Measurements from ENCODE around the gene RASGEF1B. TPM values are rescaled to one million over a fixed set of nuclear protein-coding genes. Genes with fewer than 3 reads are reported as not detected.
"Not testable (repeated sequence)": the region's sequence is repeated elsewhere in the genome, so short reads cannot be mapped to it uniquely, and the experiment has no call there.

RASGEF1B gene
- total RNA-seq, 1 donor from 2014 or later = 7.2 TPM

GRCh38 chr4:81490403-81491160, 18.9 kb upstream of the RASGEF1B start:
- DNase-seq (ENCODE audit: low spot score in 2 of 2, unreplicated experiment in 2 of 2) = no peak
- no peak overlapping the region for H3K27ac Mint-ChIP-seq
- TF ChIP-seq, protein P1, sequence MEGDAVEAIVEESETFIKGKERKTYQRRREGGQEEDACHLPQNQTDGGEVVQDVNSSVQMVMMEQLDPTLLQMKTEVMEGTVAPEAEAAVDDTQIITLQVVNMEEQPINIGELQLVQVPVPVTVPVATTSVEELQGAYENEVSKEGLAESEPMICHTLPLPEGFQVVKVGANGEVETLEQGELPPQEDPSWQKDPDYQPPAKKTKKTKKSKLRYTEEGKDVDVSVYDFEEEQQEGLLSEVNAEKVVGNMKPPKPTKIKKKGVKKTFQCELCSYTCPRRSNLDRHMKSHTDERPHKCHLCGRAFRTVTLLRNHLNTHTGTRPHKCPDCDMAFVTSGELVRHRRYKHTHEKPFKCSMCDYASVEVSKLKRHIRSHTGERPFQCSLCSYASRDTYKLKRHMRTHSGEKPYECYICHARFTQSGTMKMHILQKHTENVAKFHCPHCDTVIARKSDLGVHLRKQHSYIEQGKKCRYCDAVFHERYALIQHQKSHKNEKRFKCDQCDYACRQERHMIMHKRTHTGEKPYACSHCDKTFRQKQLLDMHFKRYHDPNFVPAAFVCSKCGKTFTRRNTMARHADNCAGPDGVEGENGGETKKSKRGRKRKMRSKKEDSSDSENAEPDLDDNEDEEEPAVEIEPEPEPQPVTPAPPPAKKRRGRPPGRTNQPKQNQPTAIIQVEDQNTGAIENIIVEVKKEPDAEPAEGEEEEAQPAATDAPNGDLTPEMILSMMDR (IDR thresholded peaks at IDR 0.05; ENCODE audit: unreplicated experiment) = no peak

DNA sequence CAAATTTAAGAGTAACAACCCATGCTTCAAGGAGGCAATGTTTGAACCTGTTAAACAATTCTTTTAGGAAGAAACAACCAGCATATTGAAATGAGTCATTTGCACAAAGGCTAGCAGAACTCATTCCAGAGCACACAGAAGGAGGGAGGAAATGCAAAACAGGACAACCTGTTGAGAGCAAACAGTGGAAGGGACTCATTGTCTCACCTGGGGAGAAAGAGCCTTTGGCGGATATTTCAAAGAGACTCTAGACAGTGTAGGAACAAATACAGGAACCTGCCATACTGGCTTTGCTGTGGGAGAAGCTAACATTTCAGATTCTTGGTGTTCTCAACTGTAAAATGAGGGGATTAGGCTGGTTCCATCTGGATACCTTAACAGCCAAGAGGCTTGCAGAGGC, 14.8 kb upstream of the RASGEF1B start:
- peaks cover 10% of the 10 kb centered on the region for H3K9me3 Mint-ChIP-seq
- H3K4me1 Mint-ChIP-seq = peaks cover 11% of the 10 kb centered on the region
- H3K27ac Mint-ChIP-seq = no peak overlapping the region
- no peaks in the 10 kb centered on the region for H3K27me3 Mint-ChIP-seq (ENCODE audit: low read depth)
- no peaks in the 10 kb centered on the region for H3K36me3 Mint-ChIP-seq
- no peak for DNase-seq (ENCODE audit: low spot score in 2 of 2, unreplicated experiment in 2 of 2)
- TF ChIP-seq, protein P1 (IDR thresholded peaks at IDR 0.05; ENCODE audit: unreplicated experiment) = no peak
- H3K4me3 Mint-ChIP-seq = no peak overlapping the region

More at GRCh38 chr4:81490403-81491160, 18.9 kb upstream of the RASGEF1B start:
- Mint-ChIP-seq H3K4me1 (peaks cover 17% of the 10 kb centered on the region), H3K4me3 (no peak overlapping the region), H3K27me3 (ENCODE audit: low read depth) (no peaks in the 10 kb centered on the region), H3K36me3 (peaks cover 4% of the 10 kb centered on the region), H3K9me3 (peaks cover 18% of the 10 kb centered on the region)

DNA sequence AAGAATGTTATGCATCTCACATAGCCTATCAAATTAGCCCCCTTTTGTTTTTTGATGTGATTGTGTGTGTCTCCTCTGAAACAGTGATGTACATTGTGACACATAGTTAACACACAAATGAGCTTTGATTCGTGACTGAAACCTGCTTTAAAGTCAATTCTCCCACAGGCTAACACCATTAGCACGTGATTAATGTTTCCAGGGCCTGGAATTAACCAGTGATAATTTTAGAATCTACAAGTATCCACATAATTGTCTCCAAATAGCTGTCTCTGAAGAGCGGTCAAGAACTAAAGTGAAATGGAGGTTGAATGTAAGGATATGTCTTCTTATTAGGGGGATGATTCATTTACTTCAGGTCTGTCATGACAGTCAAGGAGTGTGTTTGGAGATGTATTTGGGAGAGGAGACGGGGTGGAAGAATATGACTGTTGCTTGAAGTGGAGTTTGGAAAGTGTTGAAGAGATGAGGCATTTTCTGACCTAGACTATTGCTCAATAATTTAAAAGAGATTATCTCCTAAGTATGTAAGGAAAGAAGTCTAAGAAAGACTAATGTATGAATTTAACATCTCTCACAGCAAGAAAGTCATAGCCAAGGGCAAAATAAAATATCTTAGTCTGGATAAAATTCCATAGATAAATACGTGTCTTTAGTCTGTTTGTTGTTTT, 13.7 kb upstream of the RASGEF1B start:
- Mint-ChIP-seq H3K27ac (peak overlapping the region; percentile 2), H3K4me1 (peaks cover 11% of the 10 kb centered on the region)

DNA sequence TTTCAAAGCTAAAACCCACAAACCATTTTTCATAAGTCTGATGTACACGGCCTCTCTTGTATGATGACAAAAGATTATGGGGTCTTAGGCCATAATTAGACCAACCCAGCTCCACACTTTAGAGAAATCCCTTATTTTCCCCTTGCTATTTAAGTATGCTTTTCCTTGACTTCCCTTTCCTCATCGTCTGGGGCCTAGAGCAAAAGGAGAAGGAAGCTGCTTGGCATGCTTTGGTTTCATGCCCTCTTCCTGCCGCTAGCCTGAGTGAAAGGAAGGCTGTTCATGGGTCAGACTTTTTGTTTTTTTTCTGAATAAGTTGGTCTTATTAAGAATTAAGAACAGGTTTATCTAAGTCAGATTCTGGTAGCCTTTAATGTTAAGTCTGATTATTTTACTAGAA, 10.6 kb upstream of the RASGEF1B start:
- H3K36me3 Mint-ChIP-seq = no peaks in the 10 kb centered on the region

More for the DNA sequence above, 13.7 kb upstream of the RASGEF1B start:
- Mint-ChIP-seq H3K4me3 (no peak overlapping the region), H3K27me3 (ENCODE audit: low read depth) (no peaks in the 10 kb centered on the region), H3K9me3 (peaks cover 7% of the 10 kb centered on the region), H3K36me3 (no peaks in the 10 kb centered on the region)
- TF ChIP-seq, protein P1 (IDR thresholded peaks at IDR 0.05; ENCODE audit: unreplicated experiment) = no peak
- no peak for DNase-seq (ENCODE audit: low spot score in 2 of 2, unreplicated experiment in 2 of 2)

GRCh38 chr4:81481151-81481550, 9.4 kb upstream of the RASGEF1B start:
- Mint-ChIP-seq H3K4me3 (no peak overlapping the region), H3K4me1 (peaks cover 8% of the 10 kb centered on the region), H3K27ac (no peak overlapping the region), H3K9me3 (peaks cover 5% of the 10 kb centered on the region), H3K36me3 (no peaks in the 10 kb centered on the region), H3K27me3 (ENCODE audit: low read depth) (peaks cover 12% of the 10 kb centered on the region)
- TF ChIP-seq, protein P1 (IDR thresholded peaks at IDR 0.05; ENCODE audit: unreplicated experiment) = no peak
- DNase-seq (ENCODE audit: low spot score in 2 of 2, unreplicated experiment in 2 of 2) = no peak

More for the DNA sequence above, 10.6 kb upstream of the RASGEF1B start:
- DNase-seq (ENCODE audit: low spot score in 2 of 2, unreplicated experiment in 2 of 2) = no peak
- Mint-ChIP-seq H3K4me1 (peaks cover 11% of the 10 kb centered on the region), H3K9me3 (peaks cover 5% of the 10 kb centered on the region), H3K4me3 (no peak overlapping the region), H3K27me3 (ENCODE audit: low read depth) (peaks cover 3% of the 10 kb centered on the region), H3K27ac (no peak overlapping the region)
- TF ChIP-seq, protein P1 (IDR thresholded peaks at IDR 0.05; ENCODE audit: unreplicated experiment) = no peak

DNA sequence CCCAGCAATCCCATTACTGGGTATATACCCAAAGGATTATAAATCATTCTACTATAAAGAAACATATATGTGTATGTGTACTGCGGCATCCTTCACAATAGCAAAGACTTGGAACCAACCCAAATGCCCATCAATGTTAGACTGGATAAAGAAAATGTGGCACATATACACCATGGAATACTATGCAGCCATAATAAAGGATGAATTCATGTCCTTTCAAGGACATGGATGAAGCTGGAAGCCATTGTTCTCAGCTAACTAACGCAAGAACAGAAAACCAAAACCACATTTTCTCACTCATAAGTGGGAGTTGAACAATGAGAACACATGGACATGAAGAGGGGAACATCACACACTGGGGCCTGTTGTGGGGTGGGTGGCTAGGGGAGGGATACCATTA, 7.9 kb upstream of the RASGEF1B start:
- not testable (repeated sequence) for DNase-seq (ENCODE audit: low spot score in 2 of 2, unreplicated experiment in 2 of 2); H3K4me3 Mint-ChIP-seq; H3K27ac Mint-ChIP-seq; H3K4me1 Mint-ChIP-seq; H3K9me3 Mint-ChIP-seq; H3K36me3 Mint-ChIP-seq
- peaks cover 25% of the 10 kb centered on the region for H3K27me3 Mint-ChIP-seq (ENCODE audit: low read depth)

- H3K9me3 Mint-ChIP-seq; H3K4me3 Mint-ChIP-seq; H3K27ac Mint-ChIP-seq; DNase-seq (ENCODE audit: low spot score in 2 of 2, unreplicated experiment in 2 of 2); H3K36me3 Mint-ChIP-seq: not testable (repeated sequence)
- Mint-ChIP-seq H3K4me1 (peaks cover 30% of the 10 kb centered on the region), H3K27me3 (ENCODE audit: low read depth) (peaks cover 64% of the 10 kb centered on the region)
These were observed 1.9 kb upstream of the RASGEF1B start for GRCh38 chr4:81473331-81474265.
